Gastrocnemius medialis (tissue), 4 donors: ENCODE results near the gene ATXN7L1. TPM values are rescaled to one million over a fixed set of nuclear protein-coding genes. Genes with fewer than 3 reads are reported as not detected.
A peak's percentile ranks its signal among the peaks of the same experiment; 100 is the strongest.

Experiments used
- ATAC-seq, 2 donors: fragments of 150-250 bp; one replicate each; pipeline ENCODE4 v1.9.1; 2016
- DNase-seq, 2 donors: peaks; one replicate each; pipeline ENCODE4 v3.0.0-alpha.2; 2019
- H3K27ac ChIP-seq, 4 donors: fragments of 200-600 bp; sonication (generic); 1 replicate in 1 of 4; 2 replicates in 3 of 4; pipeline ENCODE4 v1.5.1; 2016 to 2018; ENCODE audit warnings: mild to moderate bottlenecking in 2 of 4, moderate library complexity in 1 of 4
- H3K27me3 ChIP-seq, 3 donors: fragments of 200-600 bp; sonication (generic) in 2 of 3; 1 replicate in 1 of 3; 2 replicates in 2 of 3; pipeline versions ENCODE4 v1.5.1 to v1.6.0; 2016 to 2019; ENCODE audit warnings: mild to moderate bottlenecking in 1 of 3, moderate library complexity in 1 of 3
- H3K36me3 ChIP-seq, 2 donors: fragments of 200-600 bp; sonication (generic) in 1 of 2; one replicate each; pipeline ENCODE4 v1.5.1; 2017 to 2018
- H3K4me1 ChIP-seq, 2 donors: fragments of 200-600 bp; sonication (generic) in 1 of 2; one replicate each; pipeline ENCODE4 v1.5.1; 2016 to 2017; ENCODE audit warnings: mild to moderate bottlenecking in 2 of 2
- H3K4me3 ChIP-seq, 4 donors: fragments of 200-600 bp; sonication (generic) in 3 of 4; 1 replicate in 1 of 4; 2 replicates in 3 of 4; pipeline ENCODE4 v1.5.1; 2016 to 2019; ENCODE audit warnings: mild to moderate bottlenecking in 2 of 4
- H3K9me3 ChIP-seq, 3 donors: fragments of 200-600 bp; sonication (generic) in 2 of 3; 1 replicate in 1 of 3; 2 replicates in 2 of 3; pipeline ENCODE4 v1.5.1; 2016 to 2019
- CTCF ChIP-seq, 5 experiments: fragments of 450-650 bp in 3 of 5; fragments of 200-600 bp in 2 of 5; sonication (generic) in 2 of 5; IDR thresholded peaks in 4 of 5; conservative IDR thresholded peaks in 1 of 5; 1 replicate in 4 of 5; 2 replicates in 1 of 5; pipeline ENCODE4 v1.5.1; 2016 to 2019; ENCODE audit warnings: antibody characterized with exemption in 5 of 5, mild to moderate bottlenecking in 3 of 5, moderate library complexity in 3 of 5
- POLR2A ChIP-seq, 2 donors: fragments of 450-650 bp; IDR thresholded peaks; one replicate each; pipeline ENCODE4 v1.6.1; 2017; ENCODE audit warnings: antibody characterized with exemption in 2 of 2, mild to moderate bottlenecking in 2 of 2, moderate library complexity in 2 of 2
- in situ Hi-C, 4 donors: fragments of 200-750 bp; cut with MboI; loops; one replicate each; pipeline versions ENCODE4 v1.15.0 to v1.8.0; 2017; ENCODE audit warnings: low sequenced_read_pairs in 4 of 4
- intact Hi-C: fragments of 100-400 bp; cut with DNase I; formaldehyde crosslinking; loops from one replicate; pipeline ENCODE4 v1.15.1; 2023; ENCODE audit warnings: low total_unique reads
- total RNA-seq, 4 donors: library from RNA; depleted of rRNA; stranded (reverse); fragments of >200 nt; gene quantifications; one replicate each; pipeline versions ENCODE4 v1.1.0 to v1.2.3, GENCODE V29; 2016

The ATXN7L1 gene
- total RNA-seq, 4 donors from 2014 or later, result 1.6 to 6.6 (median 4.8) TPM

GRCh38 chr7:105617280-105618015 is 259.0 kb downstream of the ATXN7L1 start:
- TF ChIP-seq POLR2A (IDR thresholded peaks at IDR 0.05) (no peak), CTCF (IDR thresholded peaks at IDR 0.05 in 4 of 5, conservative IDR thresholded peaks at IDR 0.05 in 1 of 5) (no peak)
- in situ Hi-C loops (no loop called here), intact Hi-C loops (no loop called here)
- no peak overlapping the region for H3K4me3 ChIP-seq
- peak overlapping the region in 3 of 4 donors; percentile 35 to 59 (median 52) for H3K27ac ChIP-seq
- no peaks in the 10 kb centered on the region for H3K27me3 ChIP-seq
- DNase-seq, result no peak
- peak; percentile 36 to 78 for ATAC-seq
- H3K4me1 ChIP-seq, result peaks cover 0 to 10% of the 10 kb centered on the region in 2 donors
- H3K36me3 ChIP-seq, result peaks cover 0 to 9% of the 10 kb centered on the region in 2 donors
- H3K9me3 ChIP-seq, result no peaks in the 10 kb centered on the region

- in situ Hi-C loops (no loop called here), intact Hi-C loops (no loop called here)
- Histone ChIP-seq H3K4me1 (peaks cover 0 to 5% of the 10 kb centered on the region in 2 donors), H3K27me3 (no peaks in the 10 kb centered on the region), H3K27ac (no peak overlapping the region), H3K36me3 (peaks cover 0 to 9% of the 10 kb centered on the region in 2 donors), H3K4me3 (no peak overlapping the region), H3K9me3 (no peaks in the 10 kb centered on the region)
- no peak for DNase-seq
- TF ChIP-seq POLR2A (IDR thresholded peaks at IDR 0.05), result no peak
- no peak for TF ChIP-seq CTCF (IDR thresholded peaks at IDR 0.05 in 4 of 5, conservative IDR thresholded peaks at IDR 0.05 in 1 of 5)
- ATAC-seq, result no peak
Observed at GRCh38 chr7:105614341-105614840, 262.0 kb downstream of the ATXN7L1 start.

- Histone ChIP-seq H3K4me1 (peaks cover 0 to 5% of the 10 kb centered on the region in 2 donors), H3K36me3 (peaks cover 0 to 9% of the 10 kb centered on the region in 2 donors)
Observed at GRCh38 chr7:105613611-105614330, 262.6 kb downstream of the ATXN7L1 start.

GRCh38 chr7:105612806-105613205 is 263.6 kb downstream of the ATXN7L1 start:
- Histone ChIP-seq H3K27ac (no peak overlapping the region), H3K36me3 (peaks cover 0 to 9% of the 10 kb centered on the region in 2 donors), H3K27me3 (no peaks in the 10 kb centered on the region), H3K4me3 (no peak overlapping the region), H3K9me3 (no peaks in the 10 kb centered on the region), H3K4me1 (peaks cover 0 to 5% of the 10 kb centered on the region in 2 donors)
- DNase-seq, result no peak
- no peak for ATAC-seq
- in situ Hi-C loops (no loop called here), intact Hi-C loops (no loop called here)
- TF ChIP-seq CTCF (IDR thresholded peaks at IDR 0.05 in 4 of 5, conservative IDR thresholded peaks at IDR 0.05 in 1 of 5) (no peak), POLR2A (IDR thresholded peaks at IDR 0.05) (no peak)

More at GRCh38 chr7:105613611-105614330, 262.6 kb downstream of the ATXN7L1 start:
- no peaks in the 10 kb centered on the region for H3K9me3 ChIP-seq
- no peaks in the 10 kb centered on the region for H3K27me3 ChIP-seq
- ATAC-seq, result no peak
- H3K4me3 ChIP-seq, result no peak overlapping the region
- intact Hi-C loops, result no loop called here
- no peak overlapping the region for H3K27ac ChIP-seq
- no peak for TF ChIP-seq POLR2A (IDR thresholded peaks at IDR 0.05)
- no peak for TF ChIP-seq CTCF (IDR thresholded peaks at IDR 0.05 in 4 of 5, conservative IDR thresholded peaks at IDR 0.05 in 1 of 5)
- no peak for DNase-seq
- in situ Hi-C loops, result no loop called here
